A549 (cell line): Measurements from ENCODE around the gene EDN1. TPM values are rescaled to one million over a fixed set of nuclear protein-coding genes. Genes with fewer than 3 reads are reported as not detected.
A peak's percentile ranks its signal among the peaks of the same experiment; 100 is the strongest.

Source experiments
- ATAC-seq, 2 experiments: fragments of 200-7000 bp in 1 of 2; fragments of >200 bp in 1 of 2; cut with Nextera tagmentation in 1 of 2; cut with Tn5 transposase in 1 of 2; 3 replicates each; pipeline versions ENCODE4 v1.8.0 to v1.9.1; 2018 to 2020; ENCODE audit warnings: mild to moderate bottlenecking in 1 of 2, moderate library complexity in 1 of 2
- CTCF ChIA-PET: fragments of 300-600 bp; sonication (Branson Sonifier 250); formaldehyde crosslinking; extraction: SDS; loops from one replicate; lab custom pipeline; 2021; ENCODE audit warnings: antibody characterized with exemption, inconsistent platforms; lab: Yijun Ruan, JAX
- POLR2A ChIA-PET: fragments of 350-600 bp; formaldehyde crosslinking; extraction: SDS; loops from one replicate; lab custom pipeline; 2021; ENCODE audit warnings: antibody characterized with exemption, inconsistent platforms; lab: Yijun Ruan, JAX
- DNase-seq, 2 experiments: peaks; one replicate each; pipeline versions ENCODE4 v3.0.0 to v3.0.0-alpha.2; 2011 to 2016; ENCODE audit warnings: low read depth in 1 of 2, low spot score in 1 of 2
- FAIRE-seq: peaks from 2 replicates; lab custom pipeline; 2011; peaks lifted over from hg19 to GRCh38; lab: Jason Lieb, UNC
- H3K27ac ChIP-seq, 2 experiments: fragments of >200 bp; sonication (Bioruptor Twin); formaldehyde crosslinking; 3 replicates each; pipeline ENCODE4 v1.5.1; 2016 to 2017
- H3K4me1 ChIP-seq: fragments of >200 bp; sonication (Bioruptor Twin); formaldehyde crosslinking; 3 replicates; pipeline ENCODE4 v1.6.1; 2016
- H3K4me2 ChIP-seq: fragments of >200 bp; sonication (Bioruptor Twin); formaldehyde crosslinking; 3 replicates; pipeline ENCODE4 v1.6.1; 2016
- H3K4me3 ChIP-seq: fragments of >200 bp; sonication (Bioruptor Twin); formaldehyde crosslinking; 3 replicates; pipeline ENCODE4 v1.5.1; 2016
- H3K9me3 ChIP-seq: fragments of >200 bp; sonication (Bioruptor Twin); formaldehyde crosslinking; 3 replicates; pipeline ENCODE4 v1.6.1; 2016
- BHLHE40 ChIP-seq: IDR thresholded peaks from 2 replicates; pipeline ENCODE4 v1.6.1; 2012; ENCODE audit warnings: low read depth, low read length, inconsistent platforms
- CBX8 ChIP-seq: fragments of 200-600 bp; sonication (generic); IDR thresholded peaks from 2 replicates; pipeline ENCODE4 v1.6.1; 2016
- CEBPB ChIP-seq, 2 experiments: fragments of >200 bp in 1 of 2; sonication (Bioruptor Twin) in 1 of 2; formaldehyde crosslinking in 1 of 2; IDR thresholded peaks; 2 replicates each; pipeline ENCODE4 v1.6.1; 2012 to 2016
- EHF ChIP-seq: fragments of 250-450 bp; sonication (Bioruptor Pico); IDR thresholded peaks from 2 replicates; pipeline ENCODE4 v1.5.0; 2020; ENCODE audit warnings: mild to moderate bottlenecking
- EP300 ChIP-seq, 2 experiments: fragments of >200 bp; sonication (Bioruptor Twin); formaldehyde crosslinking; IDR thresholded peaks; 2 replicates in 1 of 2; 3 replicates in 1 of 2; pipeline ENCODE4 v1.6.1; 2016 to 2017
- FOSB ChIP-seq: fragments of 250-450 bp; sonication (Bioruptor Pico); IDR thresholded peaks from 2 replicates; pipeline ENCODE4 v1.5.0; 2020; ENCODE audit warnings: mild to moderate bottlenecking, moderate library complexity
- HDAC2 ChIP-seq: fragments of 200-600 bp; sonication (generic); IDR thresholded peaks from 2 replicates; pipeline ENCODE4 v1.6.1; 2016
- HES2 ChIP-seq: fragments of >200 bp; sonication (Bioruptor Twin); formaldehyde crosslinking; IDR thresholded peaks from 2 replicates; pipeline ENCODE4 v1.6.1; 2016
- HEYL ChIP-seq: fragments of 250-450 bp; sonication (Bioruptor Pico); IDR thresholded peaks from 2 replicates; pipeline ENCODE4 v1.8.0; 2021; ENCODE audit warnings: mild to moderate bottlenecking, moderate library complexity
- HMGXB4 ChIP-seq: fragments of 250-450 bp; sonication (Bioruptor Pico); IDR thresholded peaks from 2 replicates; pipeline ENCODE4 v1.5.0; 2021; ENCODE audit warnings: mild to moderate bottlenecking, moderate library complexity, borderline replicate concordance
- HOXB5 ChIP-seq: fragments of 250-450 bp; sonication (Bioruptor Pico); IDR thresholded peaks from 2 replicates; pipeline ENCODE4 v1.5.0; 2020; ENCODE audit warnings: mild to moderate bottlenecking, moderate library complexity
- MAZ ChIP-seq: fragments of 150-350 bp; IDR thresholded peaks from 2 replicates; pipeline ENCODE4 v1.6.1; 2014; ENCODE audit warnings: antibody characterized with exemption, low read depth, low read length, borderline replicate concordance
- MYC ChIP-seq: IDR thresholded peaks from 2 replicates; pipeline ENCODE4 v1.6.1; 2012; ENCODE audit warnings: mild to moderate bottlenecking, inconsistent platforms, low read length, improper control_type of control experiment, borderline replicate concordance
- NFE2L2 ChIP-seq: fragments of 150-350 bp; conservative IDR thresholded peaks from 2 replicates; pipeline ENCODE4 v1.6.1; 2014; ENCODE audit warnings: low read length
- RAD21 ChIP-seq, 2 experiments: fragments of >200 bp in 1 of 2; sonication (Bioruptor Twin) in 1 of 2; formaldehyde crosslinking in 1 of 2; IDR thresholded peaks in 1 of 2; conservative IDR thresholded peaks in 1 of 2; 2 replicates in 1 of 2; 3 replicates in 1 of 2; pipeline ENCODE4 v1.6.1; 2012 to 2018; ENCODE audit warnings: inconsistent platforms in 1 of 2
- RCOR1 ChIP-seq: fragments of 150-350 bp; IDR thresholded peaks from 2 replicates; pipeline ENCODE4 v1.6.1; 2014; ENCODE audit warnings: antibody characterized with exemption, low read length, low read depth
- SMC3 ChIP-seq: fragments of >200 bp; sonication (Bioruptor Twin); formaldehyde crosslinking; IDR thresholded peaks from 3 replicates; pipeline ENCODE4 v1.6.1; 2018; ENCODE audit warnings: inconsistent platforms
- TP53 ChIP-seq: fragments of 250-450 bp; sonication (Bioruptor Pico); IDR thresholded peaks from 2 replicates; pipeline ENCODE4 v1.5.0; 2021; ENCODE audit warnings: mild to moderate bottlenecking, moderate library complexity
- WGBS: methylation state at CpG from one replicate; pipeline ENCODE4 v1.1.6; 2017; ENCODE audit errors: missing lambda C conversion rate; 5-methylcytosine and 5-hydroxymethylcytosine counted together
- polyA plus RNA-seq, 4 experiments: library from polyadenylated mRNA; depleted of rRNA in 3 of 4; stranded (reverse); fragments of >200 nt; fragmentation: RNase III in 1 of 4; extraction: RNeasy Plus Mini Kit Qiagen cat#74134 plus additional on column Dnase treatment in 1 of 4; gene quantifications; 2 replicates in 3 of 4; 3 replicates in 1 of 4; pipeline ENCODE4 v1.2.3, GENCODE V29; 2011 to 2017
- TF ChIP-seq, protein P1 (sequence below): IDR thresholded peaks from 2 replicates; pipeline ENCODE4 v1.6.1; 2012
- TF ChIP-seq, protein P2 (sequence below): fragments of >200 bp; sonication (Bioruptor Twin); formaldehyde crosslinking; IDR thresholded peaks from 3 replicates; pipeline ENCODE4 v1.5.1; 2016
- TF ChIP-seq, protein P3 (sequence below): fragments of 200-600 bp; sonication (generic); IDR thresholded peaks from 2 replicates; pipeline ENCODE4 v1.6.1; 2016; ENCODE audit warnings: antibody characterized with exemption, mild to moderate bottlenecking, moderate library complexity
- TF ChIP-seq, protein P4 (sequence below): fragments of >200 bp; sonication (Bioruptor Twin); formaldehyde crosslinking; IDR thresholded peaks from 3 replicates; pipeline ENCODE4 v1.6.1; 2016

Gene EDN1
- polyA plus RNA-seq, 2 of the 4 experiments (the other 2 are of a cell fraction) = 33.5 to 87.4 TPM

DNA sequence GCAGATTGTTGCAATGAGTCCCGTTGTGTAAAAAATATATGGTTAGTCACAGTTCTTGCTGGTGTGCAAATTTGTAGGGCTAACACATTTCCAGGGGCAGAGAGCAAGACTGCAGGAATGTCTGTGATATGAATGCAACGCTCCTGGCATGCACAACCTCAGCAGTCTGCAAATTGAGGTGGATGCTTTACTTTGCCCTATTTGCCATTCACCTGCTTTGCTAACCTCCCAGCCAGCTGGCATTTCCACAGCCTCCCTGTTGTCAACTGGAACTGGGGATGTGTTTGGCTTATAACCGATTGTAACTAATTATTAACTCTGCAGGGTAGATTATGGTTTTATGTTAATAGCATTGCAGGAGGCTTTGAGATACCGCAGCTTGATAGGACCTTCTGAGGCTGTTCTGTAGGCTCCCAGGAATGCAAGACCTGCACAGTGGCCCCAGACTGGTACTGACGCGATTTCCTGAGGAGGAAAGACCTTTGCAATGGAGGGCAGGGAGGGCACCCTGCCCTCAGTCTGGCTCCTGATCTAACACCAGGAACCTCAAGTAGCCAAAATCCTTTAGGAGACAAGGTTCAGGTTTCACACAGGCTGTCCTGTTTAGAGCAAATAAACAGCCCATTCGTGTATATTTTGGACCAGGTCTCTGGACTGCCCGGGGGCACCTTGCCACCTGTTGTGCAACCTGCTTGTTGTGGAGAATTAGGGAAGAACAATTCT is 53.4 kb downstream of the EDN1 start (continued):
- TF ChIP-seq RAD21 (conservative IDR thresholded peaks at IDR 0.05 in 1 of 2, IDR thresholded peaks at IDR 0.05 in 1 of 2) (peak; percentile 23 to 32; a peak in 2 of 5 replicates), NFE2L2 (no peak), CEBPB (IDR thresholded peaks at IDR 0.05) (peak; percentile 66 to 88), MAZ (no peak), HMGXB4 (CRISPR knock-in tag) (no peak), HOXB5 (CRISPR knock-in tag) (no peak; the same call in 1 of the 2 replicates), HEYL (no peak), EP300 (IDR thresholded peaks at IDR 0.05) (peak; percentile 31 to 92; a peak in 4 of 5 replicates)
- TF ChIP-seq, protein P1, sequence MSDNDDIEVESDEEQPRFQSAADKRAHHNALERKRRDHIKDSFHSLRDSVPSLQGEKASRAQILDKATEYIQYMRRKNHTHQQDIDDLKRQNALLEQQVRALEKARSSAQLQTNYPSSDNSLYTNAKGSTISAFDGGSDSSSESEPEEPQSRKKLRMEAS = peak; percentile 78

GRCh38 chr6:12344296-12344695 is 54.1 kb downstream of the EDN1 start:
- Histone ChIP-seq H3K4me3 (no peak overlapping the region), H3K4me2 (peak overlapping the region; percentile 67), H3K4me1 (peaks cover 79% of the 10 kb centered on the region), H3K9me3 (no peaks in the 10 kb centered on the region), H3K27ac (peak overlapping the region; percentile 85 to 98)
- CTCF ChIA-PET = interaction anchor here (1.3 to 2.4 kb wide), 3 partner anchors 30 to 261 kb away, joined by 3 to 11 read pairs (median 5); partner anchors contain the start of gene EDN1
- WGBS = 80% methylated on average over 5 of the region's 5 CpGs
- ATAC-seq = no peak
- no peak for DNase-seq
- POLR2A ChIA-PET = interaction anchor here (2.8 kb wide), 1 partner anchor 54 kb away, joined by 9 read pairs; the partner anchor contains the start of gene EDN1
- TF ChIP-seq EHF (CRISPR knock-in tag) = 0 out of 2 replicates have a peak, but pooled peaks have one; percentile 7
- TF ChIP-seq, protein P2, sequence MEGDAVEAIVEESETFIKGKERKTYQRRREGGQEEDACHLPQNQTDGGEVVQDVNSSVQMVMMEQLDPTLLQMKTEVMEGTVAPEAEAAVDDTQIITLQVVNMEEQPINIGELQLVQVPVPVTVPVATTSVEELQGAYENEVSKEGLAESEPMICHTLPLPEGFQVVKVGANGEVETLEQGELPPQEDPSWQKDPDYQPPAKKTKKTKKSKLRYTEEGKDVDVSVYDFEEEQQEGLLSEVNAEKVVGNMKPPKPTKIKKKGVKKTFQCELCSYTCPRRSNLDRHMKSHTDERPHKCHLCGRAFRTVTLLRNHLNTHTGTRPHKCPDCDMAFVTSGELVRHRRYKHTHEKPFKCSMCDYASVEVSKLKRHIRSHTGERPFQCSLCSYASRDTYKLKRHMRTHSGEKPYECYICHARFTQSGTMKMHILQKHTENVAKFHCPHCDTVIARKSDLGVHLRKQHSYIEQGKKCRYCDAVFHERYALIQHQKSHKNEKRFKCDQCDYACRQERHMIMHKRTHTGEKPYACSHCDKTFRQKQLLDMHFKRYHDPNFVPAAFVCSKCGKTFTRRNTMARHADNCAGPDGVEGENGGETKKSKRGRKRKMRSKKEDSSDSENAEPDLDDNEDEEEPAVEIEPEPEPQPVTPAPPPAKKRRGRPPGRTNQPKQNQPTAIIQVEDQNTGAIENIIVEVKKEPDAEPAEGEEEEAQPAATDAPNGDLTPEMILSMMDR = no peak
- no peak for TF ChIP-seq HES2
- no peak for TF ChIP-seq SMC3
- no peak for TF ChIP-seq HOXB5 (CRISPR knock-in tag)
- no peak for FAIRE-seq

- POLR2A ChIA-PET = interaction anchor here (2.8 kb wide), 1 partner anchor 55 kb away, joined by 9 read pairs; the partner anchor contains the start of gene EDN1
- peaks cover 2% of the 10 kb centered on the region; the same call in 2 of the 3 replicates for H3K9me3 ChIP-seq
- CTCF ChIA-PET = interaction anchor here (1.5 to 2.4 kb wide), 2 partner anchors 30 to 55 kb away, joined by 3 to 11 read pairs; partner anchors contain the start of gene EDN1
- H3K4me2 ChIP-seq = peak overlapping the region; percentile 67; the same call in 2 of the 3 replicates
- H3K27ac ChIP-seq = peak overlapping the region; percentile 85 to 98
- WGBS = 58% methylated on average over 6 of the region's 6 CpGs
- H3K4me1 ChIP-seq = peaks cover 79% of the 10 kb centered on the region
- H3K4me3 ChIP-seq = no peak overlapping the region
- ATAC-seq (no peak), DNase-seq (no peak), FAIRE-seq (no peak)
- TF ChIP-seq BHLHE40 = no peak
- no peak for TF ChIP-seq FOSB (CRISPR knock-in tag)
- TF ChIP-seq RCOR1 = no peak
- TF ChIP-seq, protein P3, sequence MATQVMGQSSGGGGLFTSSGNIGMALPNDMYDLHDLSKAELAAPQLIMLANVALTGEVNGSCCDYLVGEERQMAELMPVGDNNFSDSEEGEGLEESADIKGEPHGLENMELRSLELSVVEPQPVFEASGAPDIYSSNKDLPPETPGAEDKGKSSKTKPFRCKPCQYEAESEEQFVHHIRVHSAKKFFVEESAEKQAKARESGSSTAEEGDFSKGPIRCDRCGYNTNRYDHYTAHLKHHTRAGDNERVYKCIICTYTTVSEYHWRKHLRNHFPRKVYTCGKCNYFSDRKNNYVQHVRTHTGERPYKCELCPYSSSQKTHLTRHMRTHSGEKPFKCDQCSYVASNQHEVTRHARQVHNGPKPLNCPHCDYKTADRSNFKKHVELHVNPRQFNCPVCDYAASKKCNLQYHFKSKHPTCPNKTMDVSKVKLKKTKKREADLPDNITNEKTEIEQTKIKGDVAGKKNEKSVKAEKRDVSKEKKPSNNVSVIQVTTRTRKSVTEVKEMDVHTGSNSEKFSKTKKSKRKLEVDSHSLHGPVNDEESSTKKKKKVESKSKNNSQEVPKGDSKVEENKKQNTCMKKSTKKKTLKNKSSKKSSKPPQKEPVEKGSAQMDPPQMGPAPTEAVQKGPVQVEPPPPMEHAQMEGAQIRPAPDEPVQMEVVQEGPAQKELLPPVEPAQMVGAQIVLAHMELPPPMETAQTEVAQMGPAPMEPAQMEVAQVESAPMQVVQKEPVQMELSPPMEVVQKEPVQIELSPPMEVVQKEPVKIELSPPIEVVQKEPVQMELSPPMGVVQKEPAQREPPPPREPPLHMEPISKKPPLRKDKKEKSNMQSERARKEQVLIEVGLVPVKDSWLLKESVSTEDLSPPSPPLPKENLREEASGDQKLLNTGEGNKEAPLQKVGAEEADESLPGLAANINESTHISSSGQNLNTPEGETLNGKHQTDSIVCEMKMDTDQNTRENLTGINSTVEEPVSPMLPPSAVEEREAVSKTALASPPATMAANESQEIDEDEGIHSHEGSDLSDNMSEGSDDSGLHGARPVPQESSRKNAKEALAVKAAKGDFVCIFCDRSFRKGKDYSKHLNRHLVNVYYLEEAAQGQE = no peak
- no peak for TF ChIP-seq TP53
- no peak for TF ChIP-seq HES2
- TF ChIP-seq HDAC2 = no peak
- TF ChIP-seq, protein P4, sequence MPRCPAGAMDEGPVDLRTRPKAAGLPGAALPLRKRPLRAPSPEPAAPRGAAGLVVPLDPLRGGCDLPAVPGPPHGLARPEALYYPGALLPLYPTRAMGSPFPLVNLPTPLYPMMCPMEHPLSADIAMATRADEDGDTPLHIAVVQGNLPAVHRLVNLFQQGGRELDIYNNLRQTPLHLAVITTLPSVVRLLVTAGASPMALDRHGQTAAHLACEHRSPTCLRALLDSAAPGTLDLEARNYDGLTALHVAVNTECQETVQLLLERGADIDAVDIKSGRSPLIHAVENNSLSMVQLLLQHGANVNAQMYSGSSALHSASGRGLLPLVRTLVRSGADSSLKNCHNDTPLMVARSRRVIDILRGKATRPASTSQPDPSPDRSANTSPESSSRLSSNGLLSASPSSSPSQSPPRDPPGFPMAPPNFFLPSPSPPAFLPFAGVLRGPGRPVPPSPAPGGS = no peak
- no peak for TF ChIP-seq EHF (CRISPR knock-in tag)
- TF ChIP-seq RAD21 (conservative IDR thresholded peaks at IDR 0.05 in 1 of 2, IDR thresholded peaks at IDR 0.05 in 1 of 2) = no peak
- TF ChIP-seq MYC = no peak
- TF ChIP-seq CBX8 = no peak
Observed at GRCh38 chr6:12344961-12345693, 55.0 kb downstream of the EDN1 start.
